HEK293T (cell line): ENCODE results near the gene CEND1.

Experiments
- ARNT ChIP-seq: fragments of 450-650 bp; IDR thresholded peaks from 2 replicates; pipeline ENCODE4 v1.6.1; 2017; ENCODE audit warnings: mild to moderate bottlenecking
- BHLHE40 ChIP-seq: fragments of 450-650 bp; IDR thresholded peaks from 2 replicates; pipeline ENCODE4 v1.6.1; 2016; ENCODE audit warnings: mild to moderate bottlenecking, moderate library complexity, borderline replicate concordance
- CTBP1 ChIP-seq: fragments of 450-650 bp; IDR thresholded peaks from 2 replicates; pipeline ENCODE4 v1.6.1; 2016; ENCODE audit warnings: borderline replicate concordance
- FOXA1 ChIP-seq: fragments of 450-650 bp; IDR thresholded peaks from 2 replicates; pipeline ENCODE4 v1.6.1; 2016; ENCODE audit warnings: mild to moderate bottlenecking
- FOXM1 ChIP-seq: fragments of 450-650 bp; IDR thresholded peaks from 2 replicates; pipeline ENCODE4 v1.6.1; 2017; ENCODE audit warnings: mild to moderate bottlenecking, borderline replicate concordance
- HDGF ChIP-seq: fragments of 450-650 bp; IDR thresholded peaks from 2 replicates; pipeline ENCODE4 v1.6.1; 2017; ENCODE audit warnings: antibody characterized with exemption, borderline replicate concordance
- L3MBTL2 ChIP-seq: fragments of 450-650 bp; conservative IDR thresholded peaks from 2 replicates; pipeline ENCODE4 v1.6.1; 2016; ENCODE audit warnings: mild to moderate bottlenecking
- LEF1 ChIP-seq: fragments of 450-650 bp; IDR thresholded peaks from 2 replicates; pipeline ENCODE4 v1.6.1; 2017; ENCODE audit warnings: mild to moderate bottlenecking, borderline replicate concordance
- SP1 ChIP-seq: fragments of 450-650 bp; IDR thresholded peaks from 2 replicates; pipeline ENCODE4 v1.6.1; 2017
- SUZ12 ChIP-seq: fragments of 450-650 bp; IDR thresholded peaks from 2 replicates; pipeline ENCODE4 v1.6.1; 2016; ENCODE audit warnings: mild to moderate bottlenecking
- TARDBP ChIP-seq: fragments of 450-650 bp; IDR thresholded peaks from 2 replicates; pipeline ENCODE4 v1.6.1; 2016
- ZNF384 ChIP-seq: fragments of 450-650 bp; IDR thresholded peaks from 2 replicates; pipeline ENCODE4 v1.6.1; 2016
- TF ChIP-seq, protein P1 (sequence below): fragments of 450-650 bp; IDR thresholded peaks from 2 replicates; pipeline ENCODE4 v1.6.1; 2016

DNA sequence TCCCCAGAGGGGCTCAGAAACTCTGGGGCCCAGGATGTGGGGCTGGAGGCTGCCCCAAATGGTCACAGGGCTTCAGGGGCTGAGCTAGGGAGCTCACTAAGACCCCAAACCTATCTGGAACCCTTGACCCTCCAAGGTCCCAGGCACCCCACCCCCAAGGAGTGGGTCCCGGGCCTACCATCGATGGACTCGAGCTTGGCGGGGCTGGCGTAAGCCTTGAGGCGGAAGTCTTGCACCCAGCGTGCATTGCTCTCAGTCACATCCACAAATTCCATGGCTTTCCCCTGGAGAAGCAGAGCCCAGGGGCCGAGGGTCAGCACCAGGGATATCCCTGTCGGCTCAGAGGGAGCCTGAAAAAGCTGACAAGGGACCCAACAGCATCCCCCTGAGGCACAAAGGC, 16.1 kb downstream of the CEND1 start:
- TF ChIP-seq BHLHE40 (no peak), TARDBP (no peak), ZNF384 (no peak), FOXM1 (no peak), SUZ12 (no peak), SP1 (no peak), HDGF (no peak), LEF1 (no peak), ARNT (no peak), L3MBTL2 (no peak), CTBP1 (no peak), FOXA1 (no peak)
- TF ChIP-seq, protein P1, sequence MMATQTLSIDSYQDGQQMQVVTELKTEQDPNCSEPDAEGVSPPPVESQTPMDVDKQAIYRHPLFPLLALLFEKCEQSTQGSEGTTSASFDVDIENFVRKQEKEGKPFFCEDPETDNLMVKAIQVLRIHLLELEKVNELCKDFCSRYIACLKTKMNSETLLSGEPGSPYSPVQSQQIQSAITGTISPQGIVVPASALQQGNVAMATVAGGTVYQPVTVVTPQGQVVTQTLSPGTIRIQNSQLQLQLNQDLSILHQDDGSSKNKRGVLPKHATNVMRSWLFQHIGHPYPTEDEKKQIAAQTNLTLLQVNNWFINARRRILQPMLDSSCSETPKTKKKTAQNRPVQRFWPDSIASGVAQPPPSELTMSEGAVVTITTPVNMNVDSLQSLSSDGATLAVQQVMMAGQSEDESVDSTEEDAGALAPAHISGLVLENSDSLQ = no peak
